Osteocyte (in vitro differentiated cells): ENCODE measurements around the gene BEX1. TPM values are rescaled to one million over a fixed set of nuclear protein-coding genes. Genes with fewer than 3 reads are reported as not detected.

Source experiments
- DNase-seq: peaks from one replicate; pipeline ENCODE4 v3.0.0; 2021; ENCODE audit warnings: mixed read lengths; ENCODE audit not compliant: unreplicated experiment; ENCODE audit errors: extremely low spot score
- H3K27ac Mint-ChIP-seq: one replicate; pipeline ENCODE4 v1.8.0; 2021; ENCODE audit warnings: mild to moderate bottlenecking, mixed read lengths; ENCODE audit not compliant: unreplicated experiment
- H3K27me3 Mint-ChIP-seq: one replicate; pipeline ENCODE4 v1.8.0; 2021; ENCODE audit warnings: mixed read lengths; ENCODE audit not compliant: unreplicated experiment
- H3K36me3 Mint-ChIP-seq: one replicate; pipeline ENCODE4 v1.8.0; 2021; ENCODE audit warnings: mixed read lengths; ENCODE audit not compliant: unreplicated experiment
- H3K4me1 Mint-ChIP-seq: one replicate; pipeline ENCODE4 v1.8.0; 2021; ENCODE audit warnings: mixed read lengths; ENCODE audit not compliant: unreplicated experiment
- H3K4me3 Mint-ChIP-seq: one replicate; pipeline ENCODE4 v1.8.0; 2021; ENCODE audit warnings: mild to moderate bottlenecking, moderate library complexity, mixed read lengths; ENCODE audit not compliant: unreplicated experiment
- H3K9me3 Mint-ChIP-seq: one replicate; pipeline ENCODE4 v1.8.0; 2021; ENCODE audit warnings: mixed read lengths; ENCODE audit not compliant: unreplicated experiment
- CTCF ChIP-seq: fragments of 200-600 bp; sonication (generic); IDR thresholded peaks from 2 replicates; pipeline ENCODE4 v1.5.0; 2021; ENCODE audit warnings: antibody characterized with exemption, mild to moderate bottlenecking, moderate library complexity
- total RNA-seq: library from RNA; stranded (reverse); gene quantifications from 2 replicates; pipeline ENCODE4 v1.2.1, GENCODE V29; 2021

Gene BEX1
- total RNA-seq, 1 donor from 2014 or later, result 10.7 TPM

DNA sequence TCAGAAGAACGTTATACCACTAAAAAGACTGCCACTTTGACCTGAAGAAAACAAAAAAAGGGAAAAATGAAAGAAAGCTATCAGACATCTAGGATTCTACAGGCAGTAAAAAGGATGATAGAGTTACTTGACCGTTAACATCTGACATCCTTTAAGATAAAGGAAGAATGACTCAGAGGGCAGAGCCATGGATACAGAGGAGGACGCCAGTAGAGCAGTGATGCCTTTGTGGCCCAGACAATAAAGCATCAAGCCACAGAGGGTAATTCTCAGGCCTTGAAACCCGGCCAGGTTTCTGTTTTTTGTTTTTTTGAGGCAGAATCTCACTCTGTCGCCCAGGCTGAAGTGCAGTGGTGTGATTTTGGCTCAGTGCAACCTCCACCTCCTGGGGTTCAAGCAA lies 9.5 kb upstream of the BEX1 start:
- H3K9me3 Mint-ChIP-seq, result peaks cover 10% of the 10 kb centered on the region
- no peaks in the 10 kb centered on the region for H3K36me3 Mint-ChIP-seq
- no peaks in the 10 kb centered on the region for H3K27me3 Mint-ChIP-seq
- no peaks in the 10 kb centered on the region for H3K4me1 Mint-ChIP-seq
- TF ChIP-seq CTCF, result no peak
- no peak overlapping the region for H3K27ac Mint-ChIP-seq
- H3K4me3 Mint-ChIP-seq, result no peak overlapping the region
- no peak for DNase-seq

- H3K4me3 Mint-ChIP-seq, result no peak overlapping the region
Observed at GRCh38 chrX:103066606-103067005, 2.6 kb upstream of the BEX1 start.

GRCh38 chrX:103063191-103063845 lies 653 bp downstream of the BEX1 start:
- H3K27ac Mint-ChIP-seq, result peak overlapping the region; percentile 47
- peak overlapping the region; percentile 69 for H3K4me3 Mint-ChIP-seq
- DNase-seq, result no peak

More at GRCh38 chrX:103066606-103067005, 2.6 kb upstream of the BEX1 start:
- Mint-ChIP-seq H3K36me3 (no peaks in the 10 kb centered on the region), H3K27ac (no peak overlapping the region), H3K4me1 (peaks cover 7% of the 10 kb centered on the region), H3K9me3 (peaks cover 10% of the 10 kb centered on the region), H3K27me3 (no peaks in the 10 kb centered on the region)
- DNase-seq, result no peak
- no peak for TF ChIP-seq CTCF

DNA sequence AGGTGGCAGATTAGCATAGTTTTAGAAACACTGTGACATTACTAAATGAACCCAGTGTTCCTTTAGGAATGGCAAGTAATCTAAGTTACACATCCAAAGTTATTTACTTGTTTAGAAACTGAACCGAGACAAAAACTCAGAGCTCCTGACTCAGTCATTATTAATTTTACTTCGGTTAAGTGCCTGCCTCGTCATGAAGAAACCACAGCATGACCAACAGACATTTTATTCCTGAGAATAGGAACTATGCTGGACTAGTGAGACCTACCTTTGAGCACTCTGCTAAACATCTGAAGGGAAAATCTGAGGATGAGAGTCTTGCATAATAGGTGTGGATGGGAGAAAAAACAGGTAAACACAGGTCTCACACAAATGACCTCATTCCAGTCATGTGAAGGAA lies 2.5 kb downstream of the BEX1 start:
- no peak overlapping the region for H3K4me3 Mint-ChIP-seq
- peaks cover 5% of the 10 kb centered on the region for H3K4me1 Mint-ChIP-seq
- no peak overlapping the region for H3K27ac Mint-ChIP-seq

More at GRCh38 chrX:103063191-103063845, 653 bp downstream of the BEX1 start:
- Mint-ChIP-seq H3K9me3 (peaks cover 10% of the 10 kb centered on the region), H3K27me3 (no peaks in the 10 kb centered on the region), H3K4me1 (peaks cover 7% of the 10 kb centered on the region), H3K36me3 (no peaks in the 10 kb centered on the region)
- peak; percentile 35 for TF ChIP-seq CTCF

More for the DNA sequence above, 2.5 kb downstream of the BEX1 start:
- Mint-ChIP-seq H3K9me3 (peaks cover 12% of the 10 kb centered on the region), H3K36me3 (no peaks in the 10 kb centered on the region), H3K27me3 (no peaks in the 10 kb centered on the region)
- no peak for TF ChIP-seq CTCF
- no peak for DNase-seq
